ENCODE results near the gene OR13C2.
"Not testable (repeated sequence)": the region's sequence is repeated elsewhere in the genome, so short reads cannot be mapped to it uniquely, and the experiment has no call there.

The OR13C2 gene

GRCh38 chr9:104605527-104605926, at the start of gene OR13C2:
Gene OR13C2 (minus strand): TSS chr9:104605627. CDS start chr9:104605627, 0 bp downstream.
- DNase-seq (ENCODE audit: low read depth), result not testable (repeated sequence)

GRCh38 chr9:104635456-104635855, 30.0 kb upstream of the OR13C2 start:
- no peak for DNase-seq (ENCODE audit: low read depth)

GRCh38 chr9:104633976-104634520, 28.6 kb upstream of the OR13C2 start:
- no peak for DNase-seq (ENCODE audit: low read depth)

GRCh38 chr9:104625964-104626363, 20.5 kb upstream of the OR13C2 start:
- DNase-seq (ENCODE audit: low read depth), result not testable (repeated sequence)

- no peak for DNase-seq (ENCODE audit: low read depth)
Observed at GRCh38 chr9:104618104-104618503, 12.7 kb upstream of the OR13C2 start, which contains the start of gene OR13C9. Gene OR13C9 (minus strand): TSS chr9:104618204. CDS start chr9:104618204, 0 bp downstream.

- no peak for DNase-seq (ENCODE audit: low read depth)
Observed at GRCh38 chr9:104617418-104617817, 12.0 kb upstream of the OR13C2 start.

- no peak for DNase-seq (ENCODE audit: low read depth)
Observed at GRCh38 chr9:104611213-104611612, 5.8 kb upstream of the OR13C2 start.

- no peak for DNase-seq (ENCODE audit: low read depth)
Observed at GRCh38 chr9:104608336-104608735, 2.9 kb upstream of the OR13C2 start.

- no peak for DNase-seq (ENCODE audit: low read depth)
Observed at GRCh38 chr9:104606152-104606551, 725 bp upstream of the OR13C2 start.

- no peak for DNase-seq (ENCODE audit: low read depth)
Observed at GRCh38 chr9:104604801-104605200, 626 bp downstream of the OR13C2 start.

- not testable (repeated sequence) for DNase-seq (ENCODE audit: low read depth)
Observed at GRCh38 chr9:104599313-104599712, 6.1 kb downstream of the OR13C2 start, which contains the start of gene OR13C5. Gene OR13C5 (minus strand): TSS chr9:104599413. CDS start chr9:104599413, 0 bp downstream.

- DNase-seq (ENCODE audit: low read depth), result not testable (repeated sequence)
Observed at GRCh38 chr9:104598749-104599148, 6.7 kb downstream of the OR13C2 start.

- no peak for DNase-seq (ENCODE audit: low read depth)
Observed at GRCh38 chr9:104589626-104590025, 15.8 kb downstream of the OR13C2 start.

- no peak for DNase-seq (ENCODE audit: low read depth)
Observed at GRCh38 chr9:104586496-104587180, 18.8 kb downstream of the OR13C2 start.

GRCh38 chr9:104580562-104580961, 24.9 kb downstream of the OR13C2 start:
- DNase-seq (ENCODE audit: low read depth), result no peak

GRCh38 chr9:104577263-104577662, 28.2 kb downstream of the OR13C2 start:
- no peak for DNase-seq (ENCODE audit: low read depth)

- no peak for DNase-seq (ENCODE audit: low read depth)
Observed at GRCh38 chr9:104575456-104575855, 30.0 kb downstream of the OR13C2 start.

- no peak for DNase-seq (ENCODE audit: low read depth)
Observed at GRCh38 chr9:104572612-104573011, 32.8 kb downstream of the OR13C2 start.

- DNase-seq (ENCODE audit: low read depth), result no peak
Observed at GRCh38 chr9:104568868-104569267, 36.6 kb downstream of the OR13C2 start, which contains the start of gene OR13C8. Gene OR13C8 (plus strand): TSS chr9:104569168. CDS start chr9:104569168, 0 bp downstream.

- DNase-seq (ENCODE audit: low read depth), result no peak
Observed at GRCh38 chr9:104564358-104564757, 41.1 kb downstream of the OR13C2 start.

- DNase-seq (ENCODE audit: low read depth), result no peak
Observed at GRCh38 chr9:104556830-104557634, 48.4 kb downstream of the OR13C2 start.

GRCh38 chr9:104555521-104555920, 49.9 kb downstream of the OR13C2 start:
- DNase-seq (ENCODE audit: low read depth), result no peak

Measured in activated T-helper 1 cell treated with Interleukin-2 at 50 U/mL for 16 hours (primary cell).